Measurements from ENCODE around the gene FPR2. TPM values are rescaled to one million over a fixed set of nuclear protein-coding genes. Genes with fewer than 3 reads are reported as not detected.

Gene FPR2
- total and polyA plus RNA-seq, 2 donors (not counting 1 experiment from before 2014, with no cell fraction given), result not detected

DNA sequence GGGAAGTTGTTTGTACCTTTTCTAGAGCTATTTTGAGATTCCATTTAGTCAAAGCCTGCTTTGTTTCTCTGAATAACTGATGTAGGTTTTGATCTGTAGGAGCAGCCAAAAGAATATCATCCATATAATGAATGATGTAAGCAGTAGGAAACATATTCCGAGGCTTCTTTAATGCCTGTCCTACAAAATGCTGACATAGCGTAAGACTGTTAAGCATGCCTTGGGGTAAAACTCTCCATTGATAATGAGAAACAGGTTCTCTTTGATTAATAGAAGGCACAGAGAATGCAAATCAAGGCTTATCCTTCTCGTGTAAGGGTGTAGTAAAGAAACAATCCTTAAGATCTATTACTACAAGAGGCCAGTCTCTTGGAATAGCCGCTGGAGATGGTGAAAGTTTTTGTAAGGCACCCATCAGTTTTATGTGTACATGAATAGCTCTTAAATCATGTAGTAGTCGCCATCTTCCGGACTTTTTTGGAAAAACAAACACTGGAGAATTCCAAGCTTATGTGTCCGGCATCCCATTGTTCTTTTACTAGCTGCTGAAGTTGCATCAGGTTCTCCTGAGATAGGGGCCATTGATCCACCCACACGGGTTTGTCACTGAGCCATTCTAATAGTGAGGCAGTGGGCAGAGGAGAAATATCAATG lies 47.5 kb downstream of the FPR2 start:
- Mint-ChIP-seq H3K27me3 (no peaks in the 10 kb centered on the region), H3K9me3 (ENCODE audit: insufficient read depth) (peaks cover 2% of the 10 kb centered on the region), H3K4me3 (no peak overlapping the region), H3K4me1 (peaks cover 5% of the 10 kb centered on the region), H3K27ac (no peak overlapping the region)
- Histone ChIP-seq H3K27me3 (replicated peaks in 1 of 4; ENCODE audit: control extremely low read depth in 1 of 4, control insufficient read depth in 3 of 4, insufficient read depth in 4 of 4, low read length in 3 of 4) (no peaks in the 10 kb centered on the region), H2AFZ (ENCODE audit: insufficient read depth, low read depth, low read length, poor library complexity, severe bottlenecking) (no peak overlapping the region), H3K9me3 (ENCODE audit: control extremely low read depth in 1 of 3, control insufficient read depth in 2 of 3, insufficient read depth in 1 of 3, low read length in 2 of 3) (peaks cover 2 to 17% (median 8%) of the 10 kb centered on the region in 3 donors), H3K4me2 (replicated peaks; ENCODE audit: low read depth, low read length, poor library complexity, severe bottlenecking) (no peak overlapping the region), H3K4me3 (ENCODE audit: control extremely low read depth in 1 of 5, extremely low read depth in 1 of 5, insufficient read depth in 1 of 5, low read depth in 2 of 5, low read length in 4 of 5) (no peak overlapping the region), H3K9ac (ENCODE audit: low read length) (no peak overlapping the region), H4K20me1 (ENCODE audit: control insufficient read depth, insufficient read depth, low read length, poor library complexity, severe bottlenecking) (no peaks in the 10 kb centered on the region), H3K79me2 (ENCODE audit: control insufficient read depth, insufficient read depth, low read length) (no peaks in the 10 kb centered on the region), H3K36me3 (replicated peaks in 1 of 2; ENCODE audit: control extremely low read depth in 1 of 2, control insufficient read depth in 1 of 2, extremely low read depth in 1 of 2, insufficient read depth in 2 of 2, low read length in 1 of 2) (no peaks in the 10 kb centered on the region), H3K27ac (ENCODE audit: low read length in 2 of 2) (no peak overlapping the region), H3K4me1 (ENCODE audit: control insufficient read depth in 2 of 2, insufficient read depth in 2 of 2, low read length in 2 of 2) (peaks cover 6% of the 10 kb centered on the region in 2 donors)
- ChIA-PET CTCF (no interaction called here), POLR2A (no interaction called here)
- DNase-seq (no peak), ATAC-seq (ENCODE audit: low read depth) (no peak)
- 97% methylated on average over 3 of the region's 8 CpGs for WGBS (ENCODE audit: insufficient coverage)
- TF ChIP-seq, protein P1, sequence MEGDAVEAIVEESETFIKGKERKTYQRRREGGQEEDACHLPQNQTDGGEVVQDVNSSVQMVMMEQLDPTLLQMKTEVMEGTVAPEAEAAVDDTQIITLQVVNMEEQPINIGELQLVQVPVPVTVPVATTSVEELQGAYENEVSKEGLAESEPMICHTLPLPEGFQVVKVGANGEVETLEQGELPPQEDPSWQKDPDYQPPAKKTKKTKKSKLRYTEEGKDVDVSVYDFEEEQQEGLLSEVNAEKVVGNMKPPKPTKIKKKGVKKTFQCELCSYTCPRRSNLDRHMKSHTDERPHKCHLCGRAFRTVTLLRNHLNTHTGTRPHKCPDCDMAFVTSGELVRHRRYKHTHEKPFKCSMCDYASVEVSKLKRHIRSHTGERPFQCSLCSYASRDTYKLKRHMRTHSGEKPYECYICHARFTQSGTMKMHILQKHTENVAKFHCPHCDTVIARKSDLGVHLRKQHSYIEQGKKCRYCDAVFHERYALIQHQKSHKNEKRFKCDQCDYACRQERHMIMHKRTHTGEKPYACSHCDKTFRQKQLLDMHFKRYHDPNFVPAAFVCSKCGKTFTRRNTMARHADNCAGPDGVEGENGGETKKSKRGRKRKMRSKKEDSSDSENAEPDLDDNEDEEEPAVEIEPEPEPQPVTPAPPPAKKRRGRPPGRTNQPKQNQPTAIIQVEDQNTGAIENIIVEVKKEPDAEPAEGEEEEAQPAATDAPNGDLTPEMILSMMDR (IDR thresholded peaks at IDR 0.05), result no peak
- no peak for TF ChIP-seq EZH2 (IDR thresholded peaks at IDR 0.05; ENCODE audit: borderline replicate concordance, insufficient read depth, low read depth, low read length, poor library complexity, severe bottlenecking)
- intact Hi-C loops (cut with micrococcal nuclease), result no loop called here

GRCh38 chr19:51809787-51810186 lies 48.8 kb downstream of the FPR2 start:
- intact Hi-C loops (cut with micrococcal nuclease), result no loop called here
- Mint-ChIP-seq H3K27me3 (no peaks in the 10 kb centered on the region), H3K9me3 (ENCODE audit: insufficient read depth) (peaks cover 8% of the 10 kb centered on the region), H3K27ac (no peak overlapping the region), H3K4me3 (no peak overlapping the region), H3K4me1 (no peaks in the 10 kb centered on the region)
- H3K4me3 ChIP-seq (ENCODE audit: control extremely low read depth in 1 of 5, extremely low read depth in 1 of 5, insufficient read depth in 1 of 5, low read depth in 2 of 5, low read length in 4 of 5), result no peak overlapping the region
- peaks cover 5 to 22% (median 13%) of the 10 kb centered on the region in 3 donors for H3K9me3 ChIP-seq (ENCODE audit: control extremely low read depth in 1 of 3, control insufficient read depth in 2 of 3, insufficient read depth in 1 of 3, low read length in 2 of 3)
- no peaks in the 10 kb centered on the region for H3K36me3 ChIP-seq (replicated peaks in 1 of 2; ENCODE audit: control extremely low read depth in 1 of 2, control insufficient read depth in 1 of 2, extremely low read depth in 1 of 2, insufficient read depth in 2 of 2, low read length in 1 of 2)
- H3K27me3 ChIP-seq (replicated peaks in 1 of 4; ENCODE audit: control extremely low read depth in 1 of 4, control insufficient read depth in 3 of 4, insufficient read depth in 4 of 4, low read length in 3 of 4), result no peaks in the 10 kb centered on the region
- no peaks in the 10 kb centered on the region for H4K20me1 ChIP-seq (ENCODE audit: control insufficient read depth, insufficient read depth, low read length, poor library complexity, severe bottlenecking)
- DNase-seq (no peak), ATAC-seq (ENCODE audit: low read depth) (no peak)
- H3K9ac ChIP-seq (ENCODE audit: low read length), result no peak overlapping the region
- no peak for TF ChIP-seq EZH2 (IDR thresholded peaks at IDR 0.05; ENCODE audit: borderline replicate concordance, insufficient read depth, low read depth, low read length, poor library complexity, severe bottlenecking)
- TF ChIP-seq, protein P1 (IDR thresholded peaks at IDR 0.05), result no peak
- H3K79me2 ChIP-seq (ENCODE audit: control insufficient read depth, insufficient read depth, low read length), result no peaks in the 10 kb centered on the region
- no peak overlapping the region for H3K27ac ChIP-seq (ENCODE audit: low read length in 2 of 2)
- POLR2A ChIA-PET, result no interaction called here
- H3K4me2 ChIP-seq (replicated peaks; ENCODE audit: low read depth, low read length, poor library complexity, severe bottlenecking), result no peak overlapping the region
- CTCF ChIA-PET, result no interaction called here
- H2AFZ ChIP-seq (ENCODE audit: insufficient read depth, low read depth, low read length, poor library complexity, severe bottlenecking), result no peak overlapping the region
- WGBS (ENCODE audit: insufficient coverage), result 90% methylated on average over 4 of the region's 4 CpGs
- H3K4me1 ChIP-seq (ENCODE audit: control insufficient read depth in 2 of 2, insufficient read depth in 2 of 2, low read length in 2 of 2), result no peaks in the 10 kb centered on the region
